ENCODE results near the gene ABCA4. TPM values are rescaled to one million over a fixed set of nuclear protein-coding genes. Genes with fewer than 3 reads are reported as not detected.

Gene ABCA4
- total RNA-seq, 1 donor from 2014 or later, result 2.1 TPM

- no peak overlapping the region for H3K4me3 ChIP-seq (ENCODE audit: low read length in 3 of 3)
- H3K36me3 ChIP-seq (ENCODE audit: control insufficient read depth in 3 of 3, insufficient read depth in 3 of 3, low read length in 3 of 3), result no peaks in the 10 kb centered on the region
- no peak overlapping the region for H3K9ac ChIP-seq (ENCODE audit: low read depth in 1 of 3, low read length in 3 of 3)
- H3K27me3 ChIP-seq (ENCODE audit: control insufficient read depth in 3 of 3, insufficient read depth in 3 of 3, low read length in 3 of 3), result no peaks in the 10 kb centered on the region
- H3K4me1 ChIP-seq (ENCODE audit: control insufficient read depth in 3 of 3, insufficient read depth in 3 of 3, low read length in 3 of 3), result peaks cover 6 to 9% (median 6%) of the 10 kb centered on the region in 3 donors
- no peak overlapping the region for H3K27ac ChIP-seq (ENCODE audit: low read depth, low read length)
- no peaks in the 10 kb centered on the region for H3K9me3 ChIP-seq (ENCODE audit: control insufficient read depth in 3 of 3, low read length in 3 of 3)
Measured at GRCh38 chr1:94026619-94027380, 94.1 kb downstream of the ABCA4 start.

DNA sequence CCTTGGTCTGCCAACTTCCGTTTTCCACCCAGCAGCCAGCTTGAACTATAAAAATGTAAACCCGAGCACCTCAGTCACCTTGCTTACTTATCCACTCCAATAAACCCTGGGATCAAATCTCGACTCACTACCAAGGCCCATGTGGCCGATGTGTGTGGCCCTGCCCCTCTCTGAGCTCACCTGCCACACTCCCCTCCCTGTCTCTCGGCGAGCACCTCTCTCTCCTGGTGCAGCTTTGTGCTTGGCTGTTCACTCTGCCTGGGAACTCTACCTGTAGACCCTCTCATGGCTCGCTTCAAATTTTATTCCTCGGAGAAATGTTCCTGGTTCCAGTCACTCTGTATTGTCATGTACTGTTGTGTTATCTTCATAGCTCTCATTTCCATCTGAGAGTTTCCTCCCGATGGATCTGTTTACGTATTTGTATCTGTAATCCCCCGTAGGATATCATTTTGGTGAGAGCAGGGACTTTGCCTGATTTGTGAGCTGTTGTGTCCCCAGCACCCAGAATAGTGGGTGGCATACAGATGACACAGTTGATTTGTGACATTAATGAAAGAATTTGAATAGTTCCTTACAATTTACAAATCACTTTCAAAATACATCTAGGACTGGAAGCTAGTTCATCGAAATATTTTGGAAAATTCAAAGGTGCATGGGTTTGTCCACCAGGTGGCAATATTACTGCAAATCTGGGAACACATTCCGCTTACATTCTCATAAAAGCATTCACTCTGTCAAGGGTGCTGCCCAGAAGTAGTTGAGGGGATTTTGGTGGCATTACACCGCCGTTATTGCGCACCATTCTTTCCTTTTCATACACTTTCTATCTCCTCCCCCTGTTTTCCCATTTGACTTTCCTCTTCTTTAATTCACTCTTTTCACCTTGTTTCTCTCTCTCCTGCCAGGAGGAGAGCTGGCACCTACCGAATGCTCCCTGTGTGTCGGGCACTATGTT is 95.3 kb downstream of the ABCA4 start:
- Histone ChIP-seq H3K9me3 (ENCODE audit: control insufficient read depth in 3 of 3, low read length in 3 of 3) (no peaks in the 10 kb centered on the region), H3K9ac (ENCODE audit: low read depth in 1 of 3, low read length in 3 of 3) (no peak overlapping the region), H3K4me3 (ENCODE audit: low read length in 3 of 3) (no peak overlapping the region), H3K27me3 (ENCODE audit: control insufficient read depth in 3 of 3, insufficient read depth in 3 of 3, low read length in 3 of 3) (no peaks in the 10 kb centered on the region), H3K4me1 (ENCODE audit: control insufficient read depth in 3 of 3, insufficient read depth in 3 of 3, low read length in 3 of 3) (peaks cover 6 to 9% (median 6%) of the 10 kb centered on the region in 3 donors), H3K36me3 (ENCODE audit: control insufficient read depth in 3 of 3, insufficient read depth in 3 of 3, low read length in 3 of 3) (no peaks in the 10 kb centered on the region), H3K27ac (ENCODE audit: low read depth, low read length) (no peak overlapping the region)

DNA sequence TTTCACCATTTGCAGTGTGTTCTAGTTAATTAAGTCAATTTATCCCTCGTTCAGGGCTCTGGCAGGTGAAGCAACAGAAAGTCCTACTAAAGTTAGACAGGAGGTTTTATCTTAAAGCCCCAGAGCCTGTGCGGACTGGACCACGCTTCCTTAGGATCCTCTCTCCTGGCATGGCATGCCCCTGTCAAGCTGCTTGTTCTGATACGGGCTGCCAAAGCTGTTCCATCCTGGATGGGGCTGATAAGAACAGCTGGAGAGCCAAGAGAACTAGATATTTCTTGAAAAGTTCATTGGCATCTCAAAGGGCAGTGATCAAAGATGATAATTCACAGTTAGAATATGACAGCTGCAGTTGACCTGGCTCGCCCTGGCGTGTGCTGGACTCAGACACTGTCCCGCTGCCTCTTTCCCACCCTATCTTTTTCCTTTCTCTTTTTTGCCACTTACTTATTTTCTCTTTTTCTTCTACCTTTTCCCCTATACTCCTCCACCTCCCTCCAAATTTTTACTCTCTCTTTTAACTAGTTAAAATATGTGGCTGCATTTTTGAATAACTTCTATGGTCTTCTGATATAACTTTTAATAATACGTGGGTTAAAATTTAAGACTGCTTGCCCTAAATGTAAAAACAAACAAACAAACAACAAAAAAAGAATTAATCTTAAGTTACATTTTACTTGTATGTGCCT is 96.7 kb downstream of the ABCA4 start:
- Histone ChIP-seq H3K36me3 (ENCODE audit: control insufficient read depth in 3 of 3, insufficient read depth in 3 of 3, low read length in 3 of 3) (no peaks in the 10 kb centered on the region), H3K27ac (ENCODE audit: low read depth, low read length) (no peak overlapping the region), H3K4me1 (ENCODE audit: control insufficient read depth in 3 of 3, insufficient read depth in 3 of 3, low read length in 3 of 3) (peaks cover 6 to 9% (median 6%) of the 10 kb centered on the region in 3 donors), H3K27me3 (ENCODE audit: control insufficient read depth in 3 of 3, insufficient read depth in 3 of 3, low read length in 3 of 3) (no peaks in the 10 kb centered on the region), H3K9me3 (ENCODE audit: control insufficient read depth in 3 of 3, low read length in 3 of 3) (no peaks in the 10 kb centered on the region), H3K4me3 (ENCODE audit: low read length in 3 of 3) (no peak overlapping the region), H3K9ac (ENCODE audit: low read depth in 1 of 3, low read length in 3 of 3) (no peak overlapping the region)

DNA sequence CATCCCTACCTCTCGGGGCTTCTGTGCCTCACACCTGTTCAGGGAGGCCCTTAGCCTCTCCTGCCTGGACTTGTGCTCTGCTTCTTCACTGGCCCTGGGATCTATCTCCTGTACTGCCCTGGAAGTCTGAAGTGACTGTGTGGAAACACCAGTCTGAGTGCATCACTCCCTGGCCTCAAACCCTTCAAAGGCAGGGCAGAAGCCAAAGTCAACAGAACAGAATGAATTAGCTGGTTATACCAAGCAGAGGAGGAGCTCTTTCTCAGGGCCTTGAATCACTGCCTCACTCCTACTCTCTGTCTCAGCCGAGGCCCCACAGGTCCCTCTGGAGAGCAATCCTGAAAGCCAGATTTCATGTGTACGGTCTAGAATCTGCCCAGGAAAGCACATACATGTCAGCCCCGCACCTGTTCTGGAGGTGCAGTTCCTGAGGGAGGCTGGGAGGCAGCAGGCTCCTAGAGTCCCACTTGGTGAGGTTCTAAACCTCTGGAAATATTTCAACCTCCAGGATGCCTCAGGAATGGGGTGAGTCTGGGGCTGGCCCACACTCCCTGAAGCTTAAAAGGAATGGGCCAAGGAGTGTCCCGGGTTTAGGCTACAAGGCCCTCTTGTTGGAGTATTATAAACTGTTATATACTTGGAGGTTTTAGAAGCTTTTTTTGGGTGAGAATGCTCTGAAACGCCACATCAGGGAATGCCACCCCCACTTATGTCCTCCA is 98.3 kb downstream of the ABCA4 start:
- H3K27ac ChIP-seq (ENCODE audit: low read depth, low read length), result no peak overlapping the region
- H3K4me1 ChIP-seq (ENCODE audit: control insufficient read depth in 3 of 3, insufficient read depth in 3 of 3, low read length in 3 of 3), result peaks cover 6 to 9% (median 6%) of the 10 kb centered on the region in 3 donors
- no peak overlapping the region for H3K4me3 ChIP-seq (ENCODE audit: low read length in 3 of 3)
- no peaks in the 10 kb centered on the region for H3K9me3 ChIP-seq (ENCODE audit: control insufficient read depth in 3 of 3, low read length in 3 of 3)
- no peaks in the 10 kb centered on the region for H3K27me3 ChIP-seq (ENCODE audit: control insufficient read depth in 3 of 3, insufficient read depth in 3 of 3, low read length in 3 of 3)
- no peak overlapping the region for H3K9ac ChIP-seq (ENCODE audit: low read depth in 1 of 3, low read length in 3 of 3)
- no peaks in the 10 kb centered on the region for H3K36me3 ChIP-seq (ENCODE audit: control insufficient read depth in 3 of 3, insufficient read depth in 3 of 3, low read length in 3 of 3)

DNA sequence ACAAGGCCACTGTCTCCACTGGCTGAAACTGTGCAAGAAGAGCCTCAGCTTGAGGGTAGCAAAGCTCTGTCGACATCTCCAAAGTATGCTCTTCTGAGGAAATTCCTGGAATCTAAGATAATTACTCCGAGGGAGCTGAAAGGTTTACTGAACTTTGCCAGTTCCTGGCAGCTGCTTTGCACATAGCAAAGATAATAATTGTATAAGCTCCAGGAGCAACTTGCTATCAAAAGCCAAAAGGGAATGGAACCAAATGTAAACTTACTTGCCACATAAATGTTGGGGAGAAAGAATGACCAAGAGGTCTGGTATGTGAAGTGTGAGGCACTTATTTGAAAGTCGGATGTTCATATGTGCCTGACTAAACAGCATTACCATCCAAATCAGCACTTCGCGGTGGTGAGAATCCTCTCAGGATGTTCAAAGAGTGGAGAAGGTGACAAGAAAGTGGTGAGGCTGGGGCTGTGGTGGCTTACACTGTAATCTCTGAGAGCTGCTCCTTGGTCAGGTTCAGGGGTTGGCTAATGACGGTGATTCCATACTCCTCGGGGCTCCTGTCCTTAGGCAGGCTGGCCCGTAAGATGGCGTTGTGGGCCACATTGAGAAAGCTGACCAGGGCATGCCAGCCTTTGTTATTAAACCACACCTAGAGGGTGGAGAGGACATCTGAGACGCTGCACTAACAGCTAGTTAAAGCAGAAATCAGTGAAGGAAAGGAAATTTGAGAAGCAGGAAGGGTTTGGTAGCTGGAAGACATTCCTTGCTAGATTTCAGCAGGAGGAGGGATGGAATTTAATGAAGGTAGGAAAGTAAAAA is 100.0 kb downstream of the ABCA4 start:
- Histone ChIP-seq H3K4me1 (ENCODE audit: control insufficient read depth in 3 of 3, insufficient read depth in 3 of 3, low read length in 3 of 3) (peaks cover 4% of the 10 kb centered on the region in 3 donors), H3K36me3 (ENCODE audit: control insufficient read depth in 3 of 3, insufficient read depth in 3 of 3, low read length in 3 of 3) (no peaks in the 10 kb centered on the region), H3K4me3 (ENCODE audit: low read length in 3 of 3) (no peak overlapping the region), H3K9me3 (ENCODE audit: control insufficient read depth in 3 of 3, low read length in 3 of 3) (no peaks in the 10 kb centered on the region), H3K27me3 (ENCODE audit: control insufficient read depth in 3 of 3, insufficient read depth in 3 of 3, low read length in 3 of 3) (no peaks in the 10 kb centered on the region), H3K9ac (ENCODE audit: low read depth in 1 of 3, low read length in 3 of 3) (no peak overlapping the region), H3K27ac (ENCODE audit: low read depth, low read length) (no peak overlapping the region)

GRCh38 chr1:94019327-94019726 is 101.6 kb downstream of the ABCA4 start:
- Histone ChIP-seq H3K27me3 (ENCODE audit: control insufficient read depth in 3 of 3, insufficient read depth in 3 of 3, low read length in 3 of 3) (no peaks in the 10 kb centered on the region), H3K4me1 (ENCODE audit: control insufficient read depth in 3 of 3, insufficient read depth in 3 of 3, low read length in 3 of 3) (peaks cover 0 to 3% (median 3%) of the 10 kb centered on the region in 3 donors), H3K9me3 (ENCODE audit: control insufficient read depth in 3 of 3, low read length in 3 of 3) (no peaks in the 10 kb centered on the region), H3K9ac (ENCODE audit: low read depth in 1 of 3, low read length in 3 of 3) (no peak overlapping the region), H3K4me3 (ENCODE audit: low read length in 3 of 3) (no peak overlapping the region), H3K27ac (ENCODE audit: low read depth, low read length) (no peak overlapping the region), H3K36me3 (ENCODE audit: control insufficient read depth in 3 of 3, insufficient read depth in 3 of 3, low read length in 3 of 3) (no peaks in the 10 kb centered on the region)

GRCh38 chr1:94017155-94017829 is 103.7 kb downstream of the ABCA4 start:
- peaks cover 0 to 3% (median 2%) of the 10 kb centered on the region in 3 donors for H3K4me1 ChIP-seq (ENCODE audit: control insufficient read depth in 3 of 3, insufficient read depth in 3 of 3, low read length in 3 of 3)
- H3K9ac ChIP-seq (ENCODE audit: low read depth in 1 of 3, low read length in 3 of 3), result no peak overlapping the region
- no peaks in the 10 kb centered on the region for H3K27me3 ChIP-seq (ENCODE audit: control insufficient read depth in 3 of 3, insufficient read depth in 3 of 3, low read length in 3 of 3)
- H3K27ac ChIP-seq (ENCODE audit: low read depth, low read length), result no peak overlapping the region
- H3K9me3 ChIP-seq (ENCODE audit: control insufficient read depth in 3 of 3, low read length in 3 of 3), result no peaks in the 10 kb centered on the region
- no peaks in the 10 kb centered on the region for H3K36me3 ChIP-seq (ENCODE audit: control insufficient read depth in 3 of 3, insufficient read depth in 3 of 3, low read length in 3 of 3)
- no peak overlapping the region for H3K4me3 ChIP-seq (ENCODE audit: low read length in 3 of 3)

- Histone ChIP-seq H3K4me1 (ENCODE audit: control insufficient read depth in 3 of 3, insufficient read depth in 3 of 3, low read length in 3 of 3) (no peaks in the 10 kb centered on the region), H3K36me3 (ENCODE audit: control insufficient read depth in 3 of 3, insufficient read depth in 3 of 3, low read length in 3 of 3) (no peaks in the 10 kb centered on the region), H3K9ac (ENCODE audit: low read depth in 1 of 3, low read length in 3 of 3) (no peak overlapping the region), H3K4me3 (ENCODE audit: low read length in 3 of 3) (no peak overlapping the region), H3K27ac (ENCODE audit: low read depth, low read length) (no peak overlapping the region), H3K27me3 (ENCODE audit: control insufficient read depth in 3 of 3, insufficient read depth in 3 of 3, low read length in 3 of 3) (no peaks in the 10 kb centered on the region), H3K9me3 (ENCODE audit: control insufficient read depth in 3 of 3, low read length in 3 of 3) (no peaks in the 10 kb centered on the region)
Measured at GRCh38 chr1:94015489-94015817, 105.5 kb downstream of the ABCA4 start.
